Stimulated activated CD8-positive, alpha-beta memory T cell treated with anti-CD3 and anti-CD28 coated beads, Interleukin-2, amount 100 ng/mL, for 48 hours (primary cell): Measurements from ENCODE around the gene TNK2.

Experiments
- DNase-seq, 2 donors: peaks; one replicate each; pipeline ENCODE4 v3.0.0-alpha.2; 2020; ENCODE audit warnings: low read depth in 2 of 2

The TNK2 gene

GRCh38 chr3:195899701-195900435, 8.5 kb downstream of the TNK2 start:
- DNase-seq, result no peak

- no peak for DNase-seq
Measured at GRCh38 chr3:195897853-195898415, 10.4 kb downstream of the TNK2 start.

- DNase-seq, result no peak
Measured at GRCh38 chr3:195897081-195897852, 11.1 kb downstream of the TNK2 start.

- no peak for DNase-seq
Measured at GRCh38 chr3:195896361-195897080, 11.8 kb downstream of the TNK2 start.

GRCh38 chr3:195895861-195896360, 12.4 kb downstream of the TNK2 start:
- DNase-seq, result peak; percentile 43 to 58

- DNase-seq, result peak; percentile 46 to 52
Measured at GRCh38 chr3:195895078-195895860, 13.1 kb downstream of the TNK2 start.

GRCh38 chr3:195893916-195894465, 14.4 kb downstream of the TNK2 start:
- DNase-seq, result no peak

- DNase-seq, result no peak
Measured at GRCh38 chr3:195893516-195893915, 14.8 kb downstream of the TNK2 start.

- DNase-seq, result no peak
Measured at GRCh38 chr3:195893044-195893395, 15.3 kb downstream of the TNK2 start.

- DNase-seq, result no peak
Measured at GRCh38 chr3:195892105-195893043, 16.0 kb downstream of the TNK2 start.

GRCh38 chr3:195891431-195892104, 16.8 kb downstream of the TNK2 start:
- DNase-seq, result no peak

GRCh38 chr3:195889870-195890295, 18.5 kb downstream of the TNK2 start:
- no peak for DNase-seq

- no peak for DNase-seq
Measured at GRCh38 chr3:195888981-195889869, 19.1 kb downstream of the TNK2 start.

GRCh38 chr3:195888311-195888761, 20.0 kb downstream of the TNK2 start:
- DNase-seq, result no peak

- DNase-seq, result no peak
Measured at GRCh38 chr3:195887670-195888069, 20.7 kb downstream of the TNK2 start.

GRCh38 chr3:195886181-195887141, 21.9 kb downstream of the TNK2 start:
- no peak for DNase-seq
